ENCODE results near the gene PABPN1.
A peak's percentile ranks its signal among the peaks of the same experiment; 100 is the strongest.
"Not testable (repeated sequence)": the region's sequence is repeated elsewhere in the genome, so short reads cannot be mapped to it uniquely, and the experiment has no call there.

PABPN1 gene

GRCh38 chr14:23320584-23321571 is at the start of gene PABPN1:
TSS of gene PABPN1 (plus strand) at chr14:23321457. CDS start at chr14:23321470, 13 bp downstream.
- peak; percentile 99 for DNase-seq

- no peak for DNase-seq
Observed at GRCh38 chr14:23275412-23275811, 45.8 kb upstream of the PABPN1 start.

GRCh38 chr14:23277189-23277588 is 44.1 kb upstream of the PABPN1 start:
- no peak for DNase-seq

- not testable (repeated sequence) for DNase-seq
Observed at GRCh38 chr14:23277928-23278327, 43.3 kb upstream of the PABPN1 start.

- DNase-seq, result no peak
Observed at GRCh38 chr14:23281247-23281646, 40.0 kb upstream of the PABPN1 start.

GRCh38 chr14:23284654-23285529 is 36.4 kb upstream of the PABPN1 start:
- DNase-seq, result no peak

- no peak for DNase-seq
Observed at GRCh38 chr14:23285530-23286019, 35.7 kb upstream of the PABPN1 start.

GRCh38 chr14:23286020-23286901 is 35.0 kb upstream of the PABPN1 start, which contains the start of gene HOMEZ:
TSS of gene HOMEZ (minus strand) at chr14:23286132. CDS start at chr14:23285952, 180 bp downstream.
- peak; percentile 96 for DNase-seq

- no peak for DNase-seq
Observed at GRCh38 chr14:23286902-23287479, 34.3 kb upstream of the PABPN1 start.

- peak; percentile 21 for DNase-seq
Observed at GRCh38 chr14:23294734-23295561, 26.3 kb upstream of the PABPN1 start.

GRCh38 chr14:23296012-23296777 is 25.1 kb upstream of the PABPN1 start:
- DNase-seq, result no peak

GRCh38 chr14:23297096-23297495 is 24.2 kb upstream of the PABPN1 start:
- no peak for DNase-seq

GRCh38 chr14:23297611-23298277 is 23.5 kb upstream of the PABPN1 start:
- DNase-seq, result no peak

- no peak for DNase-seq
Observed at GRCh38 chr14:23299211-23299957, 21.9 kb upstream of the PABPN1 start.

GRCh38 chr14:23299986-23300686 is 21.1 kb upstream of the PABPN1 start:
- no peak for DNase-seq

- DNase-seq, result no peak
Observed at GRCh38 chr14:23300687-23301223, 20.5 kb upstream of the PABPN1 start.

GRCh38 chr14:23301288-23301968 is 19.8 kb upstream of the PABPN1 start:
- DNase-seq, result peak; percentile 77
